HG03571 (cell line): ENCODE results near the gene IL3.

Experiments used
- ATAC-seq: cut with Tn5 transposase; IDR thresholded peaks from one replicate; pipeline ENCODE4 v1.9.1; 2021; ENCODE audit not compliant: unreplicated experiment

IL3 gene

DNA sequence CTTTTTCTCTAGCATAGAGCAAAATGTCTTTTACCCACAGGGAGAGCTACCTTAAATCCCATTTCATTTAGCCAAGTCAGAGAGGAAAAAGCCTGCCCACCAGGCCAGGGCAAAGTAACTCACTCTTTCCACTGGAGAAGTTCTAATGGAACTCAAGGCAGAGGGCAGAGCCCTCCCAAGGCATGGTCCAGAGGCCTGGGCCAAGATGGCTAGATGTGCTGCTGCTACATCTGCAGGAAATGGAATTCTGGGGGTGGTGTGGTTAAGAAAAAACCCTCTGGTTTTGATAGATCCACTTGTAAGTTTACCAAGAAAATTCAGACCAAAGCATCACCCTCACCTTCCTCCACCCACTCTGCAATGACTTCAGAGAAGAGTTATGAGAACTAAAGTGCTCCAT is 50.5 kb downstream of the IL3 start:
- no peak for ATAC-seq

- no peak for ATAC-seq
Measured at GRCh38 chr5:132112111-132112510, 51.7 kb downstream of the IL3 start.
